22Rv1 (cell line): Measurements from ENCODE around the gene OAF.

Experiments used
- H3K27ac ChIP-seq: fragments of 450-650 bp; 2 replicates; pipeline ENCODE4 v1.5.1; 2017
- CTCF ChIP-seq: fragments of 450-650 bp; IDR thresholded peaks from 2 replicates; pipeline ENCODE4 v1.5.1; 2017; ENCODE audit warnings: mild to moderate bottlenecking
- ZFX ChIP-seq: fragments of 450-650 bp; IDR thresholded peaks from 2 replicates; pipeline ENCODE4 v1.6.1; 2017; ENCODE audit warnings: antibody characterized with exemption, borderline replicate concordance

OAF gene

GRCh38 chr11:120208001-120208441, 2.8 kb upstream of the OAF start:
- H3K27ac ChIP-seq = no peak overlapping the region

DNA sequence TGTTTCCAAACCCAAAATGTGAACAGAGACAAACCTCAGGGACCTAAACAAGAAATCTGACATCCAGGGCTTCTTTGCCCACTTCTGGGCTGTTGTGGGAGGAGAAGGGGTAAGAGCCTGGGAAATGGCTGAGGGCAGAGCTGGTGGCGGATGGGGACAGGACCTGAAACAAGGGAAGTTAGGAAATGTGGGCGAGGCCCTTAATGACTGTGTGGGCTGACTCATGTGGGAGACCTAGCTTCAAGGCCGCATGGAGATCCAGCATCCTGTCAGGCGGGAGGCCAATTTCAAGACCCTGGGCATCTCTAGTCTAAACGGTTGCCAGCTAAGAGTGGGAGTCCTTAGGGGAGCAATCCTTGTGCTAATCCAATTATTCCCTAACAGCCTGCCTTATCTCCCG, 2.1 kb upstream of the OAF start:
- no peak for TF ChIP-seq CTCF
- TF ChIP-seq ZFX = no peak
- no peak overlapping the region for H3K27ac ChIP-seq

More at GRCh38 chr11:120208001-120208441, 2.8 kb upstream of the OAF start:
- no peak for TF ChIP-seq CTCF
- no peak for TF ChIP-seq ZFX

GRCh38 chr11:120209746-120210625, 846 bp upstream of the OAF start:
- TF ChIP-seq ZFX (no peak), CTCF (no peak)
- H3K27ac ChIP-seq = no peak overlapping the region

- no peak for TF ChIP-seq CTCF
- TF ChIP-seq ZFX = no peak
- H3K27ac ChIP-seq = no peak overlapping the region
These were observed 858 bp downstream of the OAF start for GRCh38 chr11:120211522-120212258.

DNA sequence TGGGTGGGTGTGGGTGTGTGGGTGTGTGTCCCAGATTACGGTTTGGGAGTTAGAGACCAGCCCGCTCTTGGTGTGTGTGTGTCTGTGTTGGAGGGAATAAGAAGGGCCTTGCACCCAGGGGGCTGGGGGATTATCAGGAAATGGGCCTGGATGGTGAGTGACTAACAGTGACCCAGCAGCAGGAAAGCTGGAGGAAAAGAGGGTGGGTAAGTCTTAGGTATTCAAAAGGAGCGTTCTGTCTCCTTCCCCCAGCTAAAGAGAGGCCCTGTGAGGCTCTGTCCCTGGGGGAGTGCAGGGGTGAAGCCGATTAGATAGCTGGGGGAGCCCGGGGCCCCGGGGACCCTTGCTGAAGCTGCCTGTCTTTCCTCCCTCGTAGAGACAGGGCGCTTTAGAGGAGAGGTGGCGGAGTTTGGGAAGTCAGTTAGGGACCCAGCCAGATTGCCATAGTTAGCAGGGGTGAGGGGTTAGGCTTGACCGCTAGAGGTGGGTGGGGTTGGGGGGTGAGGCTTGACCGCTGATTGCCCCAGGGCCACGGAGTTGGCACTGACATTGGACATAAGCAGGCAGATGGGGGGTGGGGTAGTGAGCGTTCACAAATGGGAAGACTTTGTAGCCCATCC, 1.5 kb downstream of the OAF start:
- H3K27ac ChIP-seq = no peak overlapping the region
- TF ChIP-seq ZFX = no peak
- no peak for TF ChIP-seq CTCF

DNA sequence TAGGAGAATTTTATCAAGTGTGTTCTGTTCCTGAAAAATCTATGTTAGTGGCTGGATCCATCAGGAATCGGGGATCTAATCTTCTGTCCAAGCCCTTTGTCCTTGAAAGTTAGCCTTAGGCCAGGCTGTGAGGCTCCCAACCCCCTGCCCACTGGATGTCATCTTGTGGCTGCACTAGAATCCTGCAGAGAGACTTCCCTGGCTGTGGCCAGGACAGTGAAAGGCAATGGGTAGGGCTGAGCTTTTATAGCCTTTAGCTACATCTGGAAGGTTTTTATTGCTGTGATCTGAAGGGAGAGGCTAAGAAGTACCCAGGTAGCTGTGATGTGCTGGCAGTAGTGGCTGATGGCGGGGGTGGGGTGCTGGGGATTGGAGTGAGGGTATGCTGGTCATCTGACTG, 2.1 kb downstream of the OAF start:
- no peak overlapping the region for H3K27ac ChIP-seq
- TF ChIP-seq CTCF = no peak
- no peak for TF ChIP-seq ZFX
